SK-N-SH treated with all-trans-retinoic acid at 6 μM for 48 hours (cell line): ENCODE results near the gene ADORA2A.
A peak's percentile ranks its signal among the peaks of the same experiment; 100 is the strongest.

Experiments used
- ATAC-seq: fragments of 200-7000 bp; cut with Tn5 transposase; 3 replicates; pipeline ENCODE4 v1.9.1; 2020; ENCODE audit warnings: mild to moderate bottlenecking, moderate library complexity
- ARNTL ChIP-seq: fragments of 450-650 bp; formaldehyde crosslinking; IDR thresholded peaks from 2 replicates; pipeline ENCODE4 v1.5.0; 2020; ENCODE audit warnings: low read depth, mild to moderate bottlenecking, moderate library complexity, borderline replicate concordance
- BACH2 ChIP-seq: fragments of 250-450 bp; sonication (Bioruptor Pico); IDR thresholded peaks from 2 replicates; pipeline ENCODE4 v1.9.0; 2021; ENCODE audit warnings: mild to moderate bottlenecking, borderline replicate concordance
- CSDC2 ChIP-seq: fragments of 250-450 bp; sonication (Bioruptor Pico); IDR thresholded peaks from 2 replicates; pipeline ENCODE4 v1.5.0; 2020; ENCODE audit warnings: mild to moderate bottlenecking, moderate library complexity
- ESRRG ChIP-seq: fragments of 250-450 bp; sonication (Bioruptor Pico); IDR thresholded peaks from 2 replicates; pipeline ENCODE4 v1.6.1; 2021; ENCODE audit warnings: mild to moderate bottlenecking
- GLIS3 ChIP-seq: fragments of 250-450 bp; sonication (Bioruptor Pico); IDR thresholded peaks from 2 replicates; pipeline ENCODE4 v1.5.0; 2020; ENCODE audit warnings: mild to moderate bottlenecking, moderate library complexity
- OSR1 ChIP-seq: fragments of 250-450 bp; sonication (Bioruptor Pico); IDR thresholded peaks from 2 replicates; pipeline ENCODE4 v1.8.0; 2022; ENCODE audit warnings: moderate library complexity, mild to moderate bottlenecking, inconsistent platforms
- PPARA ChIP-seq: fragments of 250-450 bp; sonication (Bioruptor Pico); IDR thresholded peaks from 2 replicates; pipeline ENCODE4 v1.5.0; 2020; ENCODE audit warnings: mild to moderate bottlenecking, borderline replicate concordance
- TOX ChIP-seq: fragments of 250-450 bp; sonication (Bioruptor Pico); IDR thresholded peaks from 2 replicates; pipeline ENCODE4 v1.8.0; 2021; ENCODE audit warnings: mild to moderate bottlenecking, moderate library complexity, borderline replicate concordance
- ZC3H10 ChIP-seq: fragments of 250-450 bp; sonication (Bioruptor Pico); IDR thresholded peaks from 2 replicates; pipeline ENCODE4 v1.5.1; 2021; ENCODE audit warnings: mild to moderate bottlenecking, moderate library complexity
- ZNF70 ChIP-seq: fragments of 450-650 bp; formaldehyde crosslinking; IDR thresholded peaks from 2 replicates; pipeline ENCODE4 v1.5.0; 2020; ENCODE audit warnings: mild to moderate bottlenecking, moderate library complexity
- ZNF8 ChIP-seq: fragments of 450-650 bp; formaldehyde crosslinking; IDR thresholded peaks from 2 replicates; pipeline ENCODE4 v1.5.0; 2020; ENCODE audit warnings: mild to moderate bottlenecking, moderate library complexity
- TF ChIP-seq, protein P1 (sequence below): fragments of 250-450 bp; sonication (Bioruptor Pico); IDR thresholded peaks from 2 replicates; pipeline ENCODE4 v1.8.0; 2021; ENCODE audit warnings: low read depth, mild to moderate bottlenecking, moderate library complexity, borderline replicate concordance
- TF ChIP-seq, protein P2 (sequence below): fragments of 250-450 bp; sonication (Bioruptor Pico); IDR thresholded peaks from 2 replicates; pipeline ENCODE4 v1.8.0; 2020; ENCODE audit warnings: mild to moderate bottlenecking, moderate library complexity, borderline replicate concordance
- TF ChIP-seq, protein P3 (sequence below): fragments of 250-450 bp; sonication (Bioruptor Pico); IDR thresholded peaks from 2 replicates; pipeline ENCODE4 v1.5.1; 2020; ENCODE audit warnings: low read depth, mild to moderate bottlenecking, moderate library complexity
- TF ChIP-seq, protein P4 (sequence below): fragments of 250-450 bp; sonication (Bioruptor Pico); IDR thresholded peaks from 2 replicates; pipeline ENCODE4 v1.5.0; 2020; ENCODE audit warnings: mild to moderate bottlenecking, moderate library complexity

The ADORA2A gene

DNA sequence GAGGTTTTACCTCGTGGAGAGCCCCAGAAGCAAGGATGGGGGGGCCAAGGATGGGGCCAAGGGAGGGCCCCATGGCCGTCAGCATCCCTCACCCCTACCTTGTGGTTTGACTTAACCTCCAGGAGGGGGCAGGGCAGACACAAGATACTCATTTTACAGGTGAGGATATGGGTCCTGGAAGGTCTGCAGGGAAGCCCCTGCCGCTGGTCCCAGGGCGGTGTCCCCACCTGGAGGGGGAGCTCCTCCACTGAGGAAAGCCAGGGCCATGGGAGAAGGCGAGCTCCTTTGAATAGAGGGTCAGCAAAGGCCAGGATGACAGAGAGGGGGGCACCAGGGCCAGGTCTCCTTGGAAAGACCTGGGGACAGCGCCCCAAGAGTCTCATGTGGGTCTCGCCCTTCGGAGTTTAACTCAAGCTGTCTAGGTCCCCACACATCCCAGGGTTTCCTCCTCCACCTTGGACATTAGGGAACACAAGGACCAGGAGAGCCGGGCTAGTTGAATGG is 5.9 kb upstream of the ADORA2A start:
- TF ChIP-seq ZC3H10 (CRISPR knock-in tag), result no peak
- peak; percentile 7 for ATAC-seq

DNA sequence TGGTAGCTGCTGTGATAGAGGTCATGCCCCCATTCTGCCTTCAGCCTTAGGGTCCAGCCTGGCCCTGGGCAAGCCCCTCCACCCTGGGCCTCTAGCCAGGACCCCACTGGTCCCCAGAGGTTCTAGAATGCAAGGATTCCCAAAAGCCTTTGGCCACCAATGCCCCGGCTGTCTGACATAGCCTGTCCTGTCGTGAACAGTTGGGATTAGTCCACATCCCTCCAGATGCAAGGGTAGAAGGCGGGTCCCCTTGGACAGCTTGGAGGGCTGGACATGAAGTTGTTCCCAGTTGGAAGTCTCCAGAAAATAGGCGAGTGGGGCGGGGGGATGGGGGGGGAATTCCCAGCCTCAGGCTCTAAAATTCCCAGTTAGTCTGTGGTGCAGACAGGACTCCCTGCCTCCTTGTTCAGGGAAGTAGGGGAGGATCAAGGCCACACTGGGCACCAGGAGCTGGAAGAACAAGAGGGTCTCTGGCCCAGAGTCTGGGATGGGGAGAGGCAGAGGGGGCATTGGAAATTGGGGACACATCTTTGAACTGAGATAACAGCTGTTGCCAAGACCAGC is 5.2 kb upstream of the ADORA2A start:
- ATAC-seq, result no peak
- no peak for TF ChIP-seq OSR1 (CRISPR knock-in tag)
- no peak for TF ChIP-seq CSDC2 (CRISPR knock-in tag)
- TF ChIP-seq, protein P1, sequence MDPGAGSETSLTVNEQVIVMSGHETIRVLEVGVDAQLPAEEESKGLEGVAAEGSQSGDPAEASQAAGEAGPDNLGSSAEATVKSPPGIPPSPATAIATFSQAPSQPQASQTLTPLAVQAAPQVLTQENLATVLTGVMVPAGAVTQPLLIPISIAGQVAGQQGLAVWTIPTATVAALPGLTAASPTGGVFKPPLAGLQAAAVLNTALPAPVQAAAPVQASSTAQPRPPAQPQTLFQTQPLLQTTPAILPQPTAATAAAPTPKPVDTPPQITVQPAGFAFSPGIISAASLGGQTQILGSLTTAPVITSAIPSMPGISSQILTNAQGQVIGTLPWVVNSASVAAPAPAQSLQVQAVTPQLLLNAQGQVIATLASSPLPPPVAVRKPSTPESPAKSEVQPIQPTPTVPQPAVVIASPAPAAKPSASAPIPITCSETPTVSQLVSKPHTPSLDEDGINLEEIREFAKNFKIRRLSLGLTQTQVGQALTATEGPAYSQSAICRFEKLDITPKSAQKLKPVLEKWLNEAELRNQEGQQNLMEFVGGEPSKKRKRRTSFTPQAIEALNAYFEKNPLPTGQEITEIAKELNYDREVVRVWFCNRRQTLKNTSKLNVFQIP (CRISPR knock-in tag), result no peak
- TF ChIP-seq, protein P2, sequence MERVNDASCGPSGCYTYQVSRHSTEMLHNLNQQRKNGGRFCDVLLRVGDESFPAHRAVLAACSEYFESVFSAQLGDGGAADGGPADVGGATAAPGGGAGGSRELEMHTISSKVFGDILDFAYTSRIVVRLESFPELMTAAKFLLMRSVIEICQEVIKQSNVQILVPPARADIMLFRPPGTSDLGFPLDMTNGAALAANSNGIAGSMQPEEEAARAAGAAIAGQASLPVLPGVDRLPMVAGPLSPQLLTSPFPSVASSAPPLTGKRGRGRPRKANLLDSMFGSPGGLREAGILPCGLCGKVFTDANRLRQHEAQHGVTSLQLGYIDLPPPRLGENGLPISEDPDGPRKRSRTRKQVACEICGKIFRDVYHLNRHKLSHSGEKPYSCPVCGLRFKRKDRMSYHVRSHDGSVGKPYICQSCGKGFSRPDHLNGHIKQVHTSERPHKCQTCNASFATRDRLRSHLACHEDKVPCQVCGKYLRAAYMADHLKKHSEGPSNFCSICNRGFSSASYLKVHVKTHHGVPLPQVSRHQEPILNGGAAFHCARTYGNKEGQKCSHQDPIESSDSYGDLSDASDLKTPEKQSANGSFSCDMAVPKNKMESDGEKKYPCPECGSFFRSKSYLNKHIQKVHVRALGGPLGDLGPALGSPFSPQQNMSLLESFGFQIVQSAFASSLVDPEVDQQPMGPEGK (CRISPR knock-in tag), result no peak
- no peak for TF ChIP-seq PPARA
- no peak for TF ChIP-seq ARNTL (CRISPR knock-in tag)
- TF ChIP-seq, protein P3, sequence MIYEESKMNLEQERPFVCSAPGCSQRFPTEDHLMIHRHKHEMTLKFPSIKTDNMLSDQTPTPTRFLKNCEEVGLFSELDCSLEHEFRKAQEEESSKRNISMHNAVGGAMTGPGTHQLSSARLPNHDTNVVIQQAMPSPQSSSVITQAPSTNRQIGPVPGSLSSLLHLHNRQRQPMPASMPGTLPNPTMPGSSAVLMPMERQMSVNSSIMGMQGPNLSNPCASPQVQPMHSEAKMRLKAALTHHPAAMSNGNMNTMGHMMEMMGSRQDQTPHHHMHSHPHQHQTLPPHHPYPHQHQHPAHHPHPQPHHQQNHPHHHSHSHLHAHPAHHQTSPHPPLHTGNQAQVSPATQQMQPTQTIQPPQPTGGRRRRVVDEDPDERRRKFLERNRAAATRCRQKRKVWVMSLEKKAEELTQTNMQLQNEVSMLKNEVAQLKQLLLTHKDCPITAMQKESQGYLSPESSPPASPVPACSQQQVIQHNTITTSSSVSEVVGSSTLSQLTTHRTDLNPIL (CRISPR knock-in tag), result no peak
- TF ChIP-seq BACH2 (CRISPR knock-in tag), result no peak

DNA sequence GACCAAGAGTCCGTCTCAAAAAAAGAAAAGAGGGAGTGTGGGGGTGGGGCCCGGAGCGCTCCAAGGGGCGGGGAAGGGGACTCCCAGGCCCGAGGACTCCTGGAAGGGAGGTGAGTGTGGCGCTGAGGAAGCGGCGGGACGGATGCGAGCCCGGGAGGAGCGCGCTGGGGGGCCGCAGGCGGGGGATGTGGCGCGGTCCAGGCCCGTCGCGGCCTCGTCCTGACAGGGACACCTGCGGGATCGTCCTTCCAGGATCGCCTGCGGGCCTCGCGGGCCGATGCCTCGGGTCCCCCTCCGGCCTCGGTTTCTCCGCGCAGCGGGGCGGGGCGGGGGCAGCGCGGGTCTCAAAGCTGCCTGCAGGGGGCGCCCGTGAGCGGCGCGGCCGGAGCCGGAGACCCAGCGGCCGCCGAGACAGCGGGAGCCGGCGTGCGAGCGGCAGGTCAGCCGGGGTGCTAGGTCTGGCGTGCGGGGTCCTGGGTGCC is 3.8 kb upstream of the ADORA2A start:
- no peak for TF ChIP-seq PPARA
- TF ChIP-seq, protein P3 (CRISPR knock-in tag), result no peak
- peak; percentile 17; the same call in 1 of the 2 replicates for TF ChIP-seq ZNF70
- peak; percentile 69 for ATAC-seq

DNA sequence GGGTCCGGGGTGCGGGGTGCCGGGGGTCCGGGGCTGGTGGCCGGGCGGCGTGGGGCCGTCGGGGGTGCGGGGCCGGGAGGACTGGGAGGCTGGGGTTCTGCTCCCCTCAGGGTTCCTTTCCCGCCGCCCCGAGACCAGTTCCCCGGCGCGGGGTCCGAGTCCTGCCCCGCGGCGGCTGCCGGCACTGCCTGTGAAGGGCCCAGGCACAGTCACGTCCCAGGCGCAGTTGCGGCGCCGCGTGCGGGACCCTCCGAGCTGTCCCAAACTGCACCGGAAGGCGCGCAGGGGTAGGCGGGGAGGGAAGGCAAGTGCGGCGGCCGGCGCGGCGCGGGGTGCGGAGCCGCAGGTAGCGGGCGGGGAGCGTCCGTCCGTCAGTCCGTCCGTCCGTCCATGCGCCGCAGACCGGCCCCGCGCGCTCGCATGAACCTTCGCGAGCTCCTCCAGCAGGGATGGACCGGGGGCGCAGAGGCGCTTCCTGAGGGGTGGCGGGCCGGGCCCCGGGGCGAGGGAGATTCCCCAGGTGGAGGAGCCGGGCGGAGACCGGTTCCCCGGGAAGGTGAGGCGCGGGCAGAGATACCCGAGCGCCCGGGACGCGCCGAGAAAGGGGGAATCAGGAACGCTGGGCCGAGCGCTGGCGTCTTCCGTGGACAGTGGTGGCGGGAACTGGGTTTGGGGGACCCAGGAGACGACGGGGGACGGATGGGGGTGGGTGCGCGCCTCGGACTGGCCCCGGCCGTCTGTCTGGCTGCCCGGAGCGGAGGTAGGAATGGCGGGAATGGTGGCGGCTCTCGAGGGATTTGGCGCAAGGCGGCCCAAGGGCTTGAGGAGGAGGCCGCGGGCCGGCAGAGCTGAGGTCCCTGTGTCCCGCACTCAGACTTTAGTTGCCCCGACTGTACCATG is 3.1 kb upstream of the ADORA2A start:
- peak; percentile 8 for ATAC-seq
- TF ChIP-seq ZNF8 (CRISPR knock-in tag) (no peak), GLIS3 (CRISPR knock-in tag) (no peak), ZNF70 (no peak), OSR1 (CRISPR knock-in tag) (no peak)
- TF ChIP-seq, protein P2 (CRISPR knock-in tag), result no peak

DNA sequence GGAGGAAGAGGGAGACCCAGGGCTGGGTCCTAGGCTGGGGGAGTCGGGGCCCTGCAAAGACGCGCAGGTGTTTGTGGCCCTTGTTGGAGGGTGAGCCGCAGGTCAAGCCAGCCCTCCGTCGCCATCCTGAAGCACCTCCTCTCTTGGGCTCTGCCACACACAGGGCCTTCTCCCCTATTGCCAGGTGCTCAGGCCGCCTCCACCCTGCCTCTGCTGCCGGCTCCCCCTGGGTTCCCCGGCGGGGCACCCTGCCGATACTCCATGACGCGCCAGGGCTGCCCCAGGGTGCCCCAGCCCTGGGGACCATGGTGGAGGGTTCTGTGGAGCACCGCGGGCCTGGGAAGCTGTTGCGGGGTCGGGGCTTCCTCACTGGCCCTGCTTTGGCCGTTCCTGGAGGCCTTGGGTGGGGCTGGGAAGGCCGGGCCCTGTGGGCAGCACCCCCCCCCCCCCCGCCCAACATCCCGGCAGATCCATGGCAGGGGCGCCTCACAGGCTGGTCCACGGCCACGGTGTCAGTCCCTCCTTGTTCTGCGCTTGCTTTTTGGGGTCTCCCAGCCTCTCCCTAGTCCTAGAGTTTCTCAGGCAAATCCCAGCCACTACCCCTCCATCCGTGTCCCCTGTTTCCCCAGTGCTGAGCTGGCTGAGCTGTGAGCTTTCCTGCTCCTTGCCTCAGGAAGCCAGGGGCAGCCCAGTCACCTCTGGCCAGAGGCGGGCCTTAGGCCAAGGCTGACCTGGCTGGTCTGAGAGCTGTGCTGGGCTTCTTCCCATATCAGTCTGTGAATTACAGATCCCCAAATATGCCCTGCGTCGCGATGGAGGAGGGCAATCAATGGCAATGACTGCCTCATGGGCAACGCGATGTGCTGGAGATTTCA is 2.3 kb upstream of the ADORA2A start:
- no peak for ATAC-seq
- TF ChIP-seq, protein P4, sequence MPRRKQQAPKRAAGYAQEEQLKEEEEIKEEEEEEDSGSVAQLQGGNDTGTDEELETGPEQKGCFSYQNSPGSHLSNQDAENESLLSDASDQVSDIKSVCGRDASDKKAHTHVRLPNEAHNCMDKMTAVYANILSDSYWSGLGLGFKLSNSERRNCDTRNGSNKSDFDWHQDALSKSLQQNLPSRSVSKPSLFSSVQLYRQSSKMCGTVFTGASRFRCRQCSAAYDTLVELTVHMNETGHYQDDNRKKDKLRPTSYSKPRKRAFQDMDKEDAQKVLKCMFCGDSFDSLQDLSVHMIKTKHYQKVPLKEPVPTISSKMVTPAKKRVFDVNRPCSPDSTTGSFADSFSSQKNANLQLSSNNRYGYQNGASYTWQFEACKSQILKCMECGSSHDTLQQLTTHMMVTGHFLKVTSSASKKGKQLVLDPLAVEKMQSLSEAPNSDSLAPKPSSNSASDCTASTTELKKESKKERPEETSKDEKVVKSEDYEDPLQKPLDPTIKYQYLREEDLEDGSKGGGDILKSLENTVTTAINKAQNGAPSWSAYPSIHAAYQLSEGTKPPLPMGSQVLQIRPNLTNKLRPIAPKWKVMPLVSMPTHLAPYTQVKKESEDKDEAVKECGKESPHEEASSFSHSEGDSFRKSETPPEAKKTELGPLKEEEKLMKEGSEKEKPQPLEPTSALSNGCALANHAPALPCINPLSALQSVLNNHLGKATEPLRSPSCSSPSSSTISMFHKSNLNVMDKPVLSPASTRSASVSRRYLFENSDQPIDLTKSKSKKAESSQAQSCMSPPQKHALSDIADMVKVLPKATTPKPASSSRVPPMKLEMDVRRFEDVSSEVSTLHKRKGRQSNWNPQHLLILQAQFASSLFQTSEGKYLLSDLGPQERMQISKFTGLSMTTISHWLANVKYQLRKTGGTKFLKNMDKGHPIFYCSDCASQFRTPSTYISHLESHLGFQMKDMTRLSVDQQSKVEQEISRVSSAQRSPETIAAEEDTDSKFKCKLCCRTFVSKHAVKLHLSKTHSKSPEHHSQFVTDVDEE (CRISPR knock-in tag), result no peak
- no peak for TF ChIP-seq PPARA
- TF ChIP-seq, protein P2 (CRISPR knock-in tag), result no peak
- TF ChIP-seq BACH2 (CRISPR knock-in tag), result no peak
- no peak for TF ChIP-seq ESRRG (CRISPR knock-in tag)
- no peak for TF ChIP-seq TOX (CRISPR knock-in tag)
